H9 (cell line): ENCODE measurements around the gene RADIL. TPM values are rescaled to one million over a fixed set of nuclear protein-coding genes. Genes with fewer than 3 reads are reported as not detected.

Source experiments
- DNase-seq: peaks from one replicate; pipeline ENCODE4 v3.0.0-alpha.2; 2017
- H2AFZ ChIP-seq: one replicate; pipeline ENCODE4 v1.6.1; 2013; ENCODE audit warnings: mild to moderate bottlenecking, low read length, control low read depth, moderate library complexity
- H2AK5ac ChIP-seq: 2 replicates; pipeline ENCODE4 v1.6.1; 2013; ENCODE audit warnings: low read length, control low read depth, mixed read lengths; ENCODE audit not compliant: insufficient read length
- H2BK120ac ChIP-seq: one replicate; pipeline ENCODE4 v1.6.1; 2013; ENCODE audit warnings: low read depth, mild to moderate bottlenecking, low read length, control low read depth, inconsistent platforms; ENCODE audit not compliant: poor library complexity, severe bottlenecking
- H2BK12ac ChIP-seq: 2 replicates; pipeline ENCODE4 v1.6.1; 2013; ENCODE audit warnings: low read length, control low read depth, mixed read lengths, low read depth; ENCODE audit not compliant: insufficient read length
- H2BK15ac ChIP-seq: 2 replicates; pipeline ENCODE4 v1.6.1; 2013; ENCODE audit warnings: low read depth, low read length, control low read depth
- H2BK20ac ChIP-seq: one replicate; pipeline ENCODE4 v1.6.1; 2013; ENCODE audit warnings: low read depth, mild to moderate bottlenecking, low read length, control low read depth, inconsistent platforms; ENCODE audit not compliant: poor library complexity, severe bottlenecking
- H2BK5ac ChIP-seq: 2 replicates; pipeline ENCODE4 v1.6.1; 2013; ENCODE audit warnings: low read length, control low read depth, mixed read lengths; ENCODE audit not compliant: insufficient read length
- H3K14ac ChIP-seq: 2 replicates; pipeline ENCODE4 v1.6.1; 2013; ENCODE audit warnings: low read length, control low read depth; ENCODE audit not compliant: insufficient read depth
- H3K18ac ChIP-seq: 2 replicates; pipeline ENCODE4 v1.6.1; 2013; ENCODE audit warnings: low read depth, mild to moderate bottlenecking, mixed read lengths, low read length, control low read depth; ENCODE audit not compliant: insufficient read length
- H3K23ac ChIP-seq: 2 replicates; pipeline ENCODE4 v1.6.1; 2013; ENCODE audit warnings: low read length, control low read depth, mixed read lengths, low read depth; ENCODE audit not compliant: insufficient read length
- H3K23me2 ChIP-seq: 2 replicates; pipeline ENCODE4 v1.6.1; 2013; ENCODE audit warnings: low read depth, mild to moderate bottlenecking, mixed read lengths, low read length, control low read depth; ENCODE audit not compliant: insufficient read length, poor library complexity, severe bottlenecking
- H3K27ac ChIP-seq: 2 replicates; pipeline ENCODE4 v1.5.1; 2013; ENCODE audit warnings: low read length, control low read depth, mixed read lengths, low read depth; ENCODE audit not compliant: insufficient read length
- H3K27me3 ChIP-seq: 2 replicates; pipeline ENCODE4 v1.6.1; 2013; ENCODE audit warnings: low read length, control low read depth, inconsistent platforms; ENCODE audit not compliant: insufficient read depth
- H3K4ac ChIP-seq: 2 replicates; pipeline ENCODE4 v1.6.1; 2013; ENCODE audit warnings: low read depth, mild to moderate bottlenecking, control low read depth, inconsistent platforms, low read length, moderate library complexity
- H3K4me1 ChIP-seq: 2 replicates; pipeline ENCODE4 v1.6.1; 2013; ENCODE audit warnings: low read length, control low read depth, inconsistent platforms; ENCODE audit not compliant: insufficient read depth
- H3K4me2 ChIP-seq: 2 replicates; pipeline ENCODE4 v1.6.1; 2013; ENCODE audit warnings: low read length, control low read depth, mixed read lengths; ENCODE audit not compliant: insufficient read length, insufficient read depth
- H3K56ac ChIP-seq: 2 replicates; pipeline ENCODE4 v1.6.1; 2013; ENCODE audit warnings: low read depth, mild to moderate bottlenecking, mixed read lengths, low read length, control low read depth; ENCODE audit not compliant: insufficient read length
- H3K79me1 ChIP-seq: 2 replicates; pipeline ENCODE4 v1.6.1; 2013; ENCODE audit warnings: low read depth, mild to moderate bottlenecking, moderate library complexity, low read length, control low read depth, inconsistent platforms; ENCODE audit not compliant: insufficient read depth, poor library complexity, severe bottlenecking
- H3K79me2 ChIP-seq: 2 replicates; pipeline ENCODE4 v1.6.1; 2013; ENCODE audit warnings: low read length, control low read depth, inconsistent platforms; ENCODE audit not compliant: insufficient read depth
- H3K9ac ChIP-seq: 2 replicates; pipeline ENCODE4 v1.6.1; 2013; ENCODE audit warnings: low read length, control low read depth, mixed read lengths; ENCODE audit not compliant: insufficient read length; ENCODE audit errors: extremely low read depth
- H3K9me3 ChIP-seq: one replicate; pipeline ENCODE4 v1.6.1; 2013; ENCODE audit warnings: low read depth, low read length, inconsistent platforms; ENCODE audit not compliant: control insufficient read depth
- H3T11ph ChIP-seq: one replicate; pipeline ENCODE4 v1.6.1; 2013; ENCODE audit warnings: mild to moderate bottlenecking, low read length, control low read depth, inconsistent platforms
- H4K20me1 ChIP-seq: one replicate; pipeline ENCODE4 v1.6.1; 2013; ENCODE audit not compliant: control insufficient read depth, insufficient read length, insufficient read depth
- H4K5ac ChIP-seq: 2 replicates; pipeline ENCODE4 v1.6.1; 2013; ENCODE audit warnings: low read depth, mild to moderate bottlenecking, mixed read lengths, low read length, control low read depth; ENCODE audit not compliant: insufficient read length
- H4K8ac ChIP-seq: replicated peaks from 2 replicates; pipeline ENCODE4 v1.6.1; 2013; ENCODE audit warnings: low read length, control low read depth, mixed read lengths, low read depth; ENCODE audit not compliant: insufficient read length
- H4K91ac ChIP-seq: 2 replicates; pipeline ENCODE4 v1.6.1; 2013; ENCODE audit warnings: low read depth, mild to moderate bottlenecking, moderate library complexity, mixed read lengths, low read length, control low read depth; ENCODE audit not compliant: insufficient read length
- H3K27ac Mint-ChIP-seq, 3 experiments: 2 replicates in 2 of 3; 3 replicates in 1 of 3; pipeline ENCODE4 v1.8.0; 2020 to 2021; ENCODE audit warnings: mixed read lengths in 3 of 3, mild to moderate bottlenecking in 1 of 3, moderate library complexity in 1 of 3
- H3K27me3 Mint-ChIP-seq: 2 replicates; pipeline ENCODE4 v1.8.0; 2021; ENCODE audit warnings: low read depth, mild to moderate bottlenecking, moderate library complexity, mixed read lengths
- H3K36me3 Mint-ChIP-seq, 3 experiments: 2 replicates in 2 of 3; 3 replicates in 1 of 3; pipeline ENCODE4 v1.8.0; 2020 to 2021; ENCODE audit warnings: low read depth in 3 of 3, mixed read lengths in 3 of 3; ENCODE audit not compliant: insufficient read depth in 1 of 3
- H3K4me1 Mint-ChIP-seq, 2 experiments: 2 replicates each; pipeline ENCODE4 v1.8.0; 2020; ENCODE audit warnings: mixed read lengths in 2 of 2
- H3K4me3 Mint-ChIP-seq, 2 experiments: 2 replicates in 1 of 2; 3 replicates in 1 of 2; pipeline ENCODE4 v1.8.0; 2020 to 2021; ENCODE audit warnings: mild to moderate bottlenecking in 2 of 2, mixed read lengths in 2 of 2, moderate library complexity in 1 of 2
- H3K9me3 Mint-ChIP-seq, 2 experiments: 2 replicates in 1 of 2; 3 replicates in 1 of 2; pipeline ENCODE4 v1.8.0; 2020; ENCODE audit warnings: mild to moderate bottlenecking in 2 of 2, mixed read lengths in 2 of 2, moderate library complexity in 1 of 2
- WGBS: extraction: QIAGEN DNeasy Blood & Tissue Kit; methylation state at CpG from one replicate; pipeline ENCODE4 v1.1.7; 2013; ENCODE audit warnings: missing lambda C conversion rate, low lambda C conversion rate, mixed read lengths; ENCODE audit not compliant: insufficient read length; ENCODE audit errors: extremely low coverage; 5-methylcytosine and 5-hydroxymethylcytosine counted together
- total RNA-seq: library from RNA; stranded (reverse); gene quantifications from 2 replicates; pipeline ENCODE4 v1.2.1, GENCODE V29; 2021
- TF ChIP-seq, protein P1 (sequence below): fragments of 200-600 bp; sonication (generic); conservative IDR thresholded peaks from 3 replicates; pipeline ENCODE4 v1.8.0; 2021; ENCODE audit warnings: antibody characterized with exemption, mild to moderate bottlenecking

The RADIL gene
- total RNA-seq, 1 experiment from 2014 or later: 4.7 TPM

DNA sequence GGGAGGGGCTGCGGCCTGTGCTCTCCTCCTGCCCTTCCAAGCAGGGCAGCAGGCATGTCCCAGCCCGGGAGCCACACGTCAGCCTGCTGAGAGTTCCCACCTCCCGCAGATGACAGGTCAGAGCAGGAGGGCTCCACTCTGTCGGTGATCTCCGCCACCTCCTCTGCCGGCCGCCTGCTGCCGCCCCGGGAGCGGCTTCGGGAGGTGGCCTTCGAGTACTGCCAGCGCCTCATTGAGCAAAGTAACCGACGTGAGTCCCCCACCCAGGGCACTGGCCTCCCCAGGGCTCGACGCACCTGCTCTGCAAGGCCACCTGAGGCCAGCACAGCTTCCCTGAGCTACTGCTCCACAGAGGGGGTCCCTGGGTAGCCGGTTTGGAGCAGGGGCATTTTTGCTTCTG is 98.7 kb downstream of the RADIL start:
- Histone ChIP-seq H3K18ac (no peak overlapping the region), H3K56ac (no peak overlapping the region), H2BK12ac (no peak overlapping the region), H3K4me2 (no peak overlapping the region), H3K9me3 (no peaks in the 10 kb centered on the region), H3T11ph (no peak overlapping the region), H2BK120ac (no peak overlapping the region), H2AK5ac (no peak overlapping the region), H3K27ac (no peak overlapping the region), H3K27me3 (no peaks in the 10 kb centered on the region), H3K4me1 (no peaks in the 10 kb centered on the region), H4K20me1 (no peaks in the 10 kb centered on the region), H2BK15ac (no peak overlapping the region), H3K23ac (no peak overlapping the region), H3K4ac (no peak overlapping the region), H4K8ac (no peak overlapping the region), H3K79me2 (no peaks in the 10 kb centered on the region), H2BK5ac (no peak overlapping the region), H2AFZ (no peak overlapping the region), H3K14ac (no peak overlapping the region), H3K23me2 (no peaks in the 10 kb centered on the region), H2BK20ac (no peak overlapping the region), H3K79me1 (no peaks in the 10 kb centered on the region), H4K91ac (no peak overlapping the region), H3K9ac (no peak overlapping the region), H4K5ac (no peak overlapping the region)
- Mint-ChIP-seq H3K9me3 (no peaks in the 10 kb centered on the region), H3K27ac (no peak overlapping the region), H3K4me1 (no peaks in the 10 kb centered on the region), H3K27me3 (no peaks in the 10 kb centered on the region), H3K4me3 (no peak overlapping the region), H3K36me3 (peaks cover 7 to 28% (median 9%) of the 10 kb centered on the region in 3 experiments; a peak in 6 of 7 replicates)
- TF ChIP-seq, protein P1, sequence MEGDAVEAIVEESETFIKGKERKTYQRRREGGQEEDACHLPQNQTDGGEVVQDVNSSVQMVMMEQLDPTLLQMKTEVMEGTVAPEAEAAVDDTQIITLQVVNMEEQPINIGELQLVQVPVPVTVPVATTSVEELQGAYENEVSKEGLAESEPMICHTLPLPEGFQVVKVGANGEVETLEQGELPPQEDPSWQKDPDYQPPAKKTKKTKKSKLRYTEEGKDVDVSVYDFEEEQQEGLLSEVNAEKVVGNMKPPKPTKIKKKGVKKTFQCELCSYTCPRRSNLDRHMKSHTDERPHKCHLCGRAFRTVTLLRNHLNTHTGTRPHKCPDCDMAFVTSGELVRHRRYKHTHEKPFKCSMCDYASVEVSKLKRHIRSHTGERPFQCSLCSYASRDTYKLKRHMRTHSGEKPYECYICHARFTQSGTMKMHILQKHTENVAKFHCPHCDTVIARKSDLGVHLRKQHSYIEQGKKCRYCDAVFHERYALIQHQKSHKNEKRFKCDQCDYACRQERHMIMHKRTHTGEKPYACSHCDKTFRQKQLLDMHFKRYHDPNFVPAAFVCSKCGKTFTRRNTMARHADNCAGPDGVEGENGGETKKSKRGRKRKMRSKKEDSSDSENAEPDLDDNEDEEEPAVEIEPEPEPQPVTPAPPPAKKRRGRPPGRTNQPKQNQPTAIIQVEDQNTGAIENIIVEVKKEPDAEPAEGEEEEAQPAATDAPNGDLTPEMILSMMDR: no peak
- no CpG with 5 or more reads among the region's 19 CpGs for WGBS
- no peak for DNase-seq
